Activated naive CD8-positive, alpha-beta T cell treated with anti-CD3 and anti-CD28 coated beads, Interleukin-2, amount 50 U/mL, for 24 hours (primary cell): ENCODE data around the gene SORCS1.
A peak's percentile ranks its signal among the peaks of the same experiment; 100 is the strongest.

ENCODE experiments used
- ATAC-seq: fragments of 150-1000 bp; cut with Tn5 transposase; one replicate; pipeline ENCODE4 v1.10.0; 2021
- DNase-seq: peaks from one replicate; pipeline ENCODE4 v3.0.0; 2021
- H3K27ac Mint-ChIP-seq: one replicate; pipeline ENCODE4 v1.8.0; 2021; ENCODE audit warnings: mild to moderate bottlenecking, mixed read lengths
- H3K27me3 Mint-ChIP-seq: one replicate; pipeline ENCODE4 v1.8.0; 2021; ENCODE audit warnings: mixed read lengths
- H3K36me3 Mint-ChIP-seq: one replicate; pipeline ENCODE4 v1.8.0; 2021; ENCODE audit warnings: low read depth, mixed read lengths
- H3K4me1 Mint-ChIP-seq: one replicate; pipeline ENCODE4 v1.8.0; 2021; ENCODE audit warnings: mixed read lengths
- H3K4me3 Mint-ChIP-seq: one replicate; pipeline ENCODE4 v1.8.0; 2021; ENCODE audit warnings: mild to moderate bottlenecking, moderate library complexity, mixed read lengths
- H3K9me3 Mint-ChIP-seq: one replicate; pipeline ENCODE4 v1.8.0; 2021; ENCODE audit warnings: mixed read lengths

SORCS1 gene

DNA sequence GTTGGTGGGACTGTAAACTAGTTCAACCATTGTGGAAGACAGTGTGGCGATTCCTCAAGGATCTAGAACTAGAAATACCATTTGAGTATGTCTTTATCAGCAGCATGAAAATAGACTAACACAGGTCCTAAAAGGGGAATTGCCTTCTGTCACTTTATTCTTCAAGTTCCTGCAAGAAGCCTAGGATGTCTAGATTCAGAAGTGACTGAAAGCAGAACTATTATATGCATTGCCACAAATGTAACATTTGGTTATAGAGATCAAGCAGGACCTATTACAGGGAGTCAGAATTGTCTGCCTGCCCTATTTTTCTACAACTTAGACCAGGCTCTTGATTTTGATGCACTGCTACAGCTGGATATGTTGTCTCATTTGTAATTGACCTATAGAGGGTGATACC lies 364.7 kb downstream of the SORCS1 start:
- no peak overlapping the region for H3K27ac Mint-ChIP-seq

DNA sequence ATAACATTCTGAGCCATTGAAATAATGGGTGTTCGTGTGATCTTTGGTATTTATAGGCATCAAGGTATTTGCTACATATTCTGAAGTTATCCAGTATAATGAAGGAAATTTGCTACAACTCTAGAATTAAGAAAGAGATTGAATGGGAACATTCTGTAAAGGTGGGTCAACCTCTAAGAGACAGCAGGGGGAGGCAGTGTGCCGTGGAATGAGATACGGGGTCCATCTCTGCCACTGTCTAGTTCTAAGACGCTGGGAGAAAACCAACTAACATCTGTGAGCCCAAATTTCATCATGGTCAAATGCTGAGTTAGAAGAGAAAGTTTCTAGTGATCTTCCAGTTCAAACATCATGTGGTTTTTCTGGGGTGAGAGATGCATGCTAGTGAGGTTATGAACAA lies 368.9 kb downstream of the SORCS1 start:
- H3K36me3 Mint-ChIP-seq: no peaks in the 10 kb centered on the region
- ATAC-seq (no peak), DNase-seq (peak; percentile 3)
- no peaks in the 10 kb centered on the region for H3K27me3 Mint-ChIP-seq
- no peaks in the 10 kb centered on the region for H3K4me1 Mint-ChIP-seq
- no peak overlapping the region for H3K27ac Mint-ChIP-seq
- no peak overlapping the region for H3K4me3 Mint-ChIP-seq
- peaks cover 4% of the 10 kb centered on the region for H3K9me3 Mint-ChIP-seq

More for the DNA sequence above, 364.7 kb downstream of the SORCS1 start:
- Mint-ChIP-seq H3K4me3 (no peak overlapping the region), H3K27me3 (no peaks in the 10 kb centered on the region), H3K9me3 (peaks cover 8% of the 10 kb centered on the region), H3K4me1 (no peaks in the 10 kb centered on the region), H3K36me3 (no peaks in the 10 kb centered on the region)
- ATAC-seq: no peak
- no peak for DNase-seq

DNA sequence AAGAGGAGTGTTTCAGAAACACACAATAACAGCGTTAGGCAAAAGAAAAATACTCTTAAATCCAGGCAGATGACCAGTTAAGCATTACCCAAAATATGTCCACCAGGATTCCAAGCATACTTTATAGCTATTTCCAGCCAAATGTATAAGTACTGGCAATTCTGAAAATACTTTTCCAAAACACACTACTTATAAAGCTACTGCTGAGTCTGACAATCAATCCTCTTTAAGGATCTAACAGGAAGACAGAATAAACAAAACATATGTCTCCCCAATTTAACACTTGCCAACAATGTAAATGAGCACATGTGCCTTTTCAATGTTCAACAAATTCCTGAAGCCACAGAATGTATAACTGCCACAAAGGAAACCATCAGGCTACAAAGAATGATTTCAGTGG lies 370.9 kb downstream of the SORCS1 start:
- no peak overlapping the region for H3K27ac Mint-ChIP-seq
- ATAC-seq (no peak), DNase-seq (no peak)
- no peak overlapping the region for H3K4me3 Mint-ChIP-seq
- H3K9me3 Mint-ChIP-seq: peaks cover 4% of the 10 kb centered on the region
- H3K4me1 Mint-ChIP-seq: no peaks in the 10 kb centered on the region
- no peaks in the 10 kb centered on the region for H3K27me3 Mint-ChIP-seq
- H3K36me3 Mint-ChIP-seq: no peaks in the 10 kb centered on the region

DNA sequence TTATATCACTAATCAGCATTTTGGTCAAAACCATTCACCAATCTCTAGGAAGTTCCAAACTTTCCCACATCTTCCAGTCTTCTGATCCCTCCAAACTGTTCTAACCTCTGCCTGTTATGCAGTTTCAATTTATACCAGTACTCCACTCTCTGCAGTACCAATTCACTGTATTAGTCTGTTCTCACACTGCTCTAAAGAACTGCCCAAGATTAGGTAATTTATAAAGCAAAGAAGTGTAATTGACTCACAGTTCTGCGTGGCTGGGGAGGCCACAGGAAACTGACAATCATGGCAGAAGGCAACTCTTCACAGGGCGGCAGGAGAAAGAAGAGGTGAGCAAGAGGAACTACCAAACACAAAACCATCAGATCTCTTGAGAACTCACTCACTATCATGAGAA lies 374.9 kb downstream of the SORCS1 start:
- ATAC-seq (no peak), DNase-seq (no peak)
- no peak overlapping the region for H3K27ac Mint-ChIP-seq
- H3K4me3 Mint-ChIP-seq: no peak overlapping the region
- no peaks in the 10 kb centered on the region for H3K27me3 Mint-ChIP-seq
- H3K36me3 Mint-ChIP-seq: no peaks in the 10 kb centered on the region
- H3K4me1 Mint-ChIP-seq: no peaks in the 10 kb centered on the region
- H3K9me3 Mint-ChIP-seq: no peaks in the 10 kb centered on the region

DNA sequence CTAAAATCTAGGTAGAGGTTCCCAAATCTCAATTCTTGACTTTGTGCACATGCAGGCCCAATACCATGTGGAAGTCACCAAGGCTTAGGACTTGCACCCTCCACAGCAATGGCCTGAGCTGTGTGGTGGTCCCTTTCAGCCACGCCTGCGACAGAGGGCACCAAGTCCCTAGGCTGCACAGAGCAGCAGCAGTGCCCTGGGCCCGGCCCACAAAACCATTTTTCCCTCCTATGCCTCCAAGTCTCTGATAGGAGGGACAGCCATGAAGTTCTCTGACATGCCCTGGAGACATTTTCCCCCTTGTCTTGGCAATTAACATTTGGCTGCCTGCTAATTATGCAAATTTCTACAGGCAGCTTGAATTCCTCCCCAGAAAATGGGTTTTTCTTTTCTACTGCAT lies 375.5 kb downstream of the SORCS1 start:
- no peak for DNase-seq
- ATAC-seq: no peak
- Mint-ChIP-seq H3K36me3 (no peaks in the 10 kb centered on the region), H3K27me3 (no peaks in the 10 kb centered on the region), H3K4me3 (no peak overlapping the region), H3K27ac (no peak overlapping the region), H3K9me3 (no peaks in the 10 kb centered on the region), H3K4me1 (no peaks in the 10 kb centered on the region)

DNA sequence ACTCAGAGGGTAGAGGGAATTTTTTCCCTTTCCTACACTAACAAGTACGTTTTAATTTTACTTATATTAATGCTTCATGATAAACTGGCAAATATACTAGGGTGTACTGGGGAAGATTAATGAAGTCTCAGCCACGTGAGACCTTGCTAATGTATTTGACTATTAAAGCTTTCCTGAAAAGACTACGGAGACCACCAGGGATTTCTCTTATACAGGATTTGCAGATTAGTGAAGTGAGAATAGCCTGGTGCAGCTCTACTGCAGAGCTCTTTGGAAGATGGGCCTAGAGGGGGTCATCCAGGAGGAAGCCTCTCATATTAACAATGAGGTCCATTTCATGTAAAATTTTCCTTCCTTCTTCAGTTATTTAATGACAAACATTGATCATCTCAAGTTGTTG lies 379.0 kb downstream of the SORCS1 start:
- DNase-seq: no peak
- no peak for ATAC-seq
- H3K9me3 Mint-ChIP-seq: no peaks in the 10 kb centered on the region
- no peak overlapping the region for H3K4me3 Mint-ChIP-seq
- no peak overlapping the region for H3K27ac Mint-ChIP-seq
- H3K4me1 Mint-ChIP-seq: no peaks in the 10 kb centered on the region
- H3K27me3 Mint-ChIP-seq: no peaks in the 10 kb centered on the region
- no peaks in the 10 kb centered on the region for H3K36me3 Mint-ChIP-seq

DNA sequence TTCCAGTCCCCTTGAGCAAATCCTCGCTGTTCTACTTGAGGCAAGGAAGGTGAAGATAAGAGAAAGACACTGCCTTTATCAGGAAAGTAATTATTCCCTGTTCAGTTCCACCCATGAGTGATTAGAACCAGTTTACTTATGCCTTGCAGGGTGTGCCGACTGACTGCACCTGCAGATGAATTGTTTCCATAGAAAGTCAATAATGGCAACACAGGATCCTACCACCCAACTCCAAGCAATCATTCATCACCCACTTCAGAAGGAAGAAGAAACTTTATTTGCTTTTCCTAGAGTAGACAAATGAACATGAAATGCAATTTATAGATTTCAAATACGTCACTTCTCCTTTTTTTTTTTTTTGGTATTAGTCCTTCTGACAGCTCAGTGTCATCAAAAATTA lies 383.9 kb downstream of the SORCS1 start:
- H3K9me3 Mint-ChIP-seq: no peaks in the 10 kb centered on the region
- no peak for ATAC-seq
- no peak overlapping the region for H3K4me3 Mint-ChIP-seq
- no peaks in the 10 kb centered on the region for H3K27me3 Mint-ChIP-seq
- no peak for DNase-seq
- H3K4me1 Mint-ChIP-seq: no peaks in the 10 kb centered on the region
- no peaks in the 10 kb centered on the region for H3K36me3 Mint-ChIP-seq
- no peak overlapping the region for H3K27ac Mint-ChIP-seq

DNA sequence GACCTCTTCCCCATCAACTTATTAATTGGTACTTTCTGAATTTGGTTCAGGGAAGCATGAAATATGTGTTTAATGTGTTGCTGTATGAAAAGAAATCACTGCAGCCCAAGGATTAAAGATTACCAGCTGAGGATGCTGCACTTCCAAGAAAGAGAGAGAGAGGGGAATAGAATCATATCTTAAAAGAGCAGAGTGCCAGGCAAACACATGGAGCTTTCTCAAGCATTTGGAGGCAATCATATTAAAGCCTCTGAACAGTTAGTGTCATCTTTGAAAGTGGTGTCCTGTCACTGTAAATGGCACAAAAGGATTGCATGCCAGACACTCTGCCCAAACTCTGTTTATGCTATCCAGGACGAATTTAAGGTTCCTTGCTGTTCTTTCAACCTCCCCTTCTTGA lies 386.7 kb downstream of the SORCS1 start:
- no peak overlapping the region for H3K4me3 Mint-ChIP-seq
- H3K27ac Mint-ChIP-seq: no peak overlapping the region
- no peaks in the 10 kb centered on the region for H3K4me1 Mint-ChIP-seq
- no peak for DNase-seq
- ATAC-seq: no peak
- no peaks in the 10 kb centered on the region for H3K36me3 Mint-ChIP-seq
- H3K27me3 Mint-ChIP-seq: peaks cover 3% of the 10 kb centered on the region
- H3K9me3 Mint-ChIP-seq: no peaks in the 10 kb centered on the region

DNA sequence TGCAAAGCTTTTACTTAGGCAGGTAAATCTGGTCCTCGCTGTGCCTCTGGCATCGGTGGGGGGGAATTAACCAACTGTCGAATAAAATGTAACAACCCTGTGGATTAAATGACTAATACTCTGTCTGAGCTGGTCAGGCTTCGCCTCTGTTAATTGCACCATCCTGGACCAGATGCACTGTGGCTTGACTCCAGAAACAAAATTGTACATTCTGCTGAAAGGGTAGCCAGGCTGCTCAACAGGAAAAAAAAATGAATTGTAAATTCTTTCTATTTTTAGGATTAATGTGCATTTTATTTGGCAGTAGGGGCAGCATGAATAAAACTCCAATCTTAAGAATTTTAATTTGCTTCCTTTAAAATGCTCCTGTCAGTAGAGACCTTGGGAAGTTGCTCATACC lies 389.4 kb downstream of the SORCS1 start:
- H3K4me1 Mint-ChIP-seq: no peaks in the 10 kb centered on the region
- DNase-seq: no peak
- no peak for ATAC-seq
- no peaks in the 10 kb centered on the region for H3K36me3 Mint-ChIP-seq
- peaks cover 3% of the 10 kb centered on the region for H3K27me3 Mint-ChIP-seq
- no peak overlapping the region for H3K27ac Mint-ChIP-seq
- no peak overlapping the region for H3K4me3 Mint-ChIP-seq
- no peaks in the 10 kb centered on the region for H3K9me3 Mint-ChIP-seq

DNA sequence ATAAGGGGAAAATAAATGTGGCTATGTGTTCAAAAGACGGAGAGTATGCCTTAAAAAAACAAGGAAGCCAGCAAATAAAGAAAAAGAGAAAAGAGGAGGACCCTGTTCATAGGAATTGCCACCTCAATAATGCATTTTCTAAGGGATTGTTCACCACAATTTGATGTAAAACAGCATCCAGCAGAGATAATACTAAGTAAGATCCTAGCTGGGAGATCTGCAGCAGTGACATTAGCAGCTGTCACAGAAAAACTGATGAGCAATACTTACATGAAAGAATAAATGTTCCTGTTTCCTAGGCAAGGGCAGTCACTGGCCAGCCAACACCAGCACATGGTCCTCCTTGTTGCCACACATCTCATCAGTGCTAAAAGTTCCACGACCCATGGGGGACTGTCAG lies 391.5 kb downstream of the SORCS1 start:
- ATAC-seq (no peak), DNase-seq (no peak)
- peaks cover 3% of the 10 kb centered on the region for H3K27me3 Mint-ChIP-seq
- H3K36me3 Mint-ChIP-seq: no peaks in the 10 kb centered on the region
- H3K4me3 Mint-ChIP-seq: no peak overlapping the region
- H3K27ac Mint-ChIP-seq: no peak overlapping the region
- H3K4me1 Mint-ChIP-seq: no peaks in the 10 kb centered on the region
- H3K9me3 Mint-ChIP-seq: no peaks in the 10 kb centered on the region

DNA sequence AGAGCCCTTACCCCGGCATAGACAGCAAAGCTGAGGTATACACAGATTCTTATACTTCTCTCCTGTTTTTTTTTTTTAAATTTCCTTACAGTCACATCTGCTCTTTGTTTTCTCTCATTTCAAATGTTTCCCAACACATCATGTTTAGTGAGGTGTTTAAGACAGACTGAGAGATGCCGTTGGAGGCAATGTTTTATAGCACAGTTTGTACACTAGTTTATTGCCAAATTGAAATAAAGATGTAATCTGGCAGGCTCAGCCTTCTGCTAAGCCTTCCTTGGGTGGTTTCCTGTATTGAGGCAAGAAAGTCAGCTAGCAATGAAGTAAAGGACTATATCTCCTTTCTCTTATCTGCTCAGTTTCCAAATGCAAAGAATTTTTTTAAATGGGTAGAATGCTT lies 393.4 kb downstream of the SORCS1 start:
- no peaks in the 10 kb centered on the region for H3K4me1 Mint-ChIP-seq
- H3K4me3 Mint-ChIP-seq: no peak overlapping the region
- no peak overlapping the region for H3K27ac Mint-ChIP-seq
- H3K9me3 Mint-ChIP-seq: peaks cover 3% of the 10 kb centered on the region
- DNase-seq: no peak
- no peak for ATAC-seq
- no peaks in the 10 kb centered on the region for H3K36me3 Mint-ChIP-seq
- H3K27me3 Mint-ChIP-seq: peaks cover 3% of the 10 kb centered on the region

DNA sequence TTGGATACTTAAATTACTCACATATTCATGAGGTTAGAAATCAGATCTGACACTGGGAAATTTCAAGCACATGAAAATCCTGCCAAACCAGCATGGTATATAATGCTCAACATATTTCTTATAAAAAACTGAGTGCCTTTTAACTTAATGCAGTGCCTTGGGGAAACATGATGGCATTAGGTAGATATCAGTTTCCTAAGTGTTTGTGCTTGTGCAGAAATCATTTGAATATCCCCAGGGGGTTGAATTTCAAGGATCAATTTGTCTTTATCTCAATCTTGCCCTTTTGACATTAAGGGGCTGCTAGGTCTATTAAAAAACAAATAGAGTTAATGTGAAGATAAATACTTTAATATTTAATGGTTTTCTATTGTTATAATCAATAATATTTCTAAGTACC lies 396.3 kb downstream of the SORCS1 start:
- no peaks in the 10 kb centered on the region for H3K36me3 Mint-ChIP-seq
- H3K27me3 Mint-ChIP-seq: peaks cover 1% of the 10 kb centered on the region
- no peaks in the 10 kb centered on the region for H3K4me1 Mint-ChIP-seq
- ATAC-seq: no peak
- DNase-seq: no peak
- H3K4me3 Mint-ChIP-seq: no peak overlapping the region
- no peak overlapping the region for H3K27ac Mint-ChIP-seq
- peaks cover 3% of the 10 kb centered on the region for H3K9me3 Mint-ChIP-seq

DNA sequence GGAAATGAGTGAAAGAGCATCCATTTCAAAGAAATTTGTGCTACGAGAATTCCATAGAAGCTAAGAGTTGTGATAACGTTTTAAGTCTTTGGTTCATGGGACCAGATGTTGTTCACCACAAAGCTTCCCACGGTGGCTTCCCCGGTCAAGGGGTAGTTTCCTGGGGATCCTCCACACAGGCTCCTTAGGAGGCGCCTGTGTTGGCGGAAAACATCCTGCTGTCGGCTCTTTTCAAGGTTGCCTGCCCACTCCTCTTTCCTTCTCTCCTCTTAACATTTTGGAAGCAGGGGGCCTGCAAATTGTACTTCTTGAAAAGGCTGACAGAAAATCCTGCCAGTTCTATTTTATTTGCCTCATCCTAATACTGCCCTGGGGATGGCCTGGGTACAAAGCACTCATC lies 398.6 kb downstream of the SORCS1 start:
- H3K27me3 Mint-ChIP-seq: no peaks in the 10 kb centered on the region
- DNase-seq (no peak), ATAC-seq (no peak)
- no peak overlapping the region for H3K4me3 Mint-ChIP-seq
- no peaks in the 10 kb centered on the region for H3K36me3 Mint-ChIP-seq
- no peak overlapping the region for H3K27ac Mint-ChIP-seq
- H3K4me1 Mint-ChIP-seq: no peaks in the 10 kb centered on the region
- H3K9me3 Mint-ChIP-seq: peaks cover 3% of the 10 kb centered on the region

DNA sequence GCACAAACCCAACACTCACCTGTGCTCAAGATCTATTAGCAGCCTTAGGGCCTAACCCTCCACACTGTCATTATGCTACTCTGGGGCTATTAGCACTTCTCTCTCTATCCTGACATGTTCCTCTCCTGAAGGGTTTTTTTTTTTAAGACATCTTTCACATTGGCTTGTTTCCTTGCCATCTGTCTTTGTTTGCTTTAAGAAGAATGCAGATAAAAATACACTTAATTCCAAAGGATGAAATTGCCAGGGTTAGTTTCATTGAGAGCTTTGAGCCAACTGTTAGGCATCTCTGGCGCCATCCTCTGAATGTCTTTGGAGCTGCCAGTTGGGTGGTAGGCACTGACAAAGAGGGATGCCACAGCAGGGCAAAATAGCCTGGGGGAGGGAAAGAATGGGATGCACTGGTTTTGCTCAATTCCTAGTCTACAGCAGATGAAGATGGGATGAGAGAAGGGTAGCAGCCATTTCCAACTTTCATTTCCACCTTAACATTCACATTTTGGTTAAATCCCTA lies 399.2 kb downstream of the SORCS1 start:
- DNase-seq: no peak
- Mint-ChIP-seq H3K4me1 (no peaks in the 10 kb centered on the region), H3K4me3 (no peak overlapping the region), H3K27ac (no peak overlapping the region), H3K36me3 (no peaks in the 10 kb centered on the region), H3K9me3 (peaks cover 3% of the 10 kb centered on the region), H3K27me3 (no peaks in the 10 kb centered on the region)
- no peak for ATAC-seq

DNA sequence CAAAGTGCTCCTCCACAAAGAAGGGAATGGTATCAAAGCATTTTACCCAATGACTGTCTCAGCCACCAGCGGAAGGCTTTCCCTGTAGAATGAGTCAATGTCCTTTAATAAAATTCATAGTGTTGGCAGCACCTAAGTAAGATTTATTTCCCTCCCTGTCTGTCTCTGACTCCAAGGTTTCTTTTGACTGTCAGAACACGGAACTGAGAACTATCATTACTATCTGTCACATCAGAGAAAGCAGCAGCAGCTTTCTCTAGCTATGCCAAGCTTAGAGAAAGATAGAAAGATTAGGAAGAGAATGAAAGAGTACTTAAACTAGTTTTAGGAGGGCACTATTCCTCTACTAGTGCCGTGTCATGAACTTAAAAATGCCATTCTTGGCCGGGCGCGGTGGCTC lies 400.1 kb downstream of the SORCS1 start:
- no peak overlapping the region for H3K4me3 Mint-ChIP-seq
- H3K27ac Mint-ChIP-seq: no peak overlapping the region
- DNase-seq (no peak), ATAC-seq (no peak)
- no peaks in the 10 kb centered on the region for H3K4me1 Mint-ChIP-seq
- H3K36me3 Mint-ChIP-seq: no peaks in the 10 kb centered on the region
- no peaks in the 10 kb centered on the region for H3K27me3 Mint-ChIP-seq
- H3K9me3 Mint-ChIP-seq: peaks cover 3% of the 10 kb centered on the region

DNA sequence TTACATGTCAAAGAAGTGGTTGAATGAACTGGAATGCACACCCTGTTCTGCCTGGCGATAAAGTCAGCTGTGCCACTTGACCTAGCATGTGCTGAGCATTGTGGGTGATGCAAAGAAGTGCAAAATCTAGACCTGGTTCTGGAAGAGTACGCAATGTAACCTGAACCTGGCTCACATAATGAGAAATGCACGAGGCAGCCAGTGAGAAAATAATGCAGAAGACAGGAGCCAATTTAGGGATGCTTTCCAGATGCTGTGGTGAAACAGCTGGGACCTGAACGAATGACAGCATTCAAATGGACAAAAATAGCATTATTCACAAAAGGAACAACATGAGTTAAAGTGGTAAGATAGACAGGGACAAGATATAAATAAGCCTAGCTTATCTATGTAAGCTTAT lies 402.6 kb downstream of the SORCS1 start:
- no peak overlapping the region for H3K27ac Mint-ChIP-seq
- ATAC-seq: no peak
- no peaks in the 10 kb centered on the region for H3K36me3 Mint-ChIP-seq
- peaks cover 3% of the 10 kb centered on the region for H3K9me3 Mint-ChIP-seq
- H3K27me3 Mint-ChIP-seq: no peaks in the 10 kb centered on the region
- no peak overlapping the region for H3K4me3 Mint-ChIP-seq
- no peak for DNase-seq
- no peaks in the 10 kb centered on the region for H3K4me1 Mint-ChIP-seq
